H1 (cell line): Measurements from ENCODE around the gene ODAD3. TPM values are rescaled to one million over a fixed set of nuclear protein-coding genes. Genes with fewer than 3 reads are reported as not detected.

ENCODE experiments used
- CTCF ChIA-PET: fragments of 300-600 bp; sonication (Branson Sonifier 250); formaldehyde crosslinking; loops from one replicate; lab custom pipeline; 2021; ENCODE audit not compliant: partially characterized antibody; lab: Charles Lee
- POLR2A ChIA-PET: fragments of 300-600 bp; sonication (Branson Sonifier 250); formaldehyde crosslinking; loops from one replicate; lab custom pipeline; 2021; ENCODE audit warnings: inconsistent platforms; ENCODE audit not compliant: partially characterized antibody; lab: Charles Lee
- DNase-seq, 2 experiments: peaks; one replicate each; pipeline versions ENCODE4 v3.0.0 to v3.0.0-alpha.2; 2010 to 2022; ENCODE audit warnings: low spot score in 2 of 2, low read depth in 1 of 2, mixed read lengths in 1 of 2
- FAIRE-seq: peaks from 2 replicates; lab custom pipeline; 2011; peaks lifted over from hg19 to GRCh38; lab: Jason Lieb, UNC
- H2AFZ ChIP-seq: 2 replicates; pipeline ENCODE4 v1.8.1; 2012; ENCODE audit warnings: low read length, inconsistent platforms
- H2AK5ac ChIP-seq: 2 replicates; pipeline ENCODE4 v1.6.1; 2013; ENCODE audit warnings: low read depth, low read length
- H2BK120ac ChIP-seq: replicated peaks from 2 replicates; pipeline ENCODE3; 2013; ENCODE audit warnings: low read depth, low read length, inconsistent platforms
- H2BK12ac ChIP-seq: 2 replicates; pipeline ENCODE4 v1.6.1; 2013; ENCODE audit warnings: low read depth, low read length
- H2BK15ac ChIP-seq: 2 replicates; pipeline ENCODE4 v1.6.1; 2013; ENCODE audit warnings: low read length
- H2BK20ac ChIP-seq: 2 replicates; pipeline ENCODE4 v1.6.1; 2013; ENCODE audit warnings: low read length
- H2BK5ac ChIP-seq: 2 replicates; pipeline ENCODE4 v1.6.1; 2013; ENCODE audit warnings: low read depth, low read length
- H3K14ac ChIP-seq: 2 replicates; pipeline ENCODE4 v1.6.1; 2013; ENCODE audit warnings: inconsistent platforms; ENCODE audit not compliant: insufficient read length
- H3K18ac ChIP-seq: 2 replicates; pipeline ENCODE4 v1.6.1; 2013; ENCODE audit warnings: low read length; ENCODE audit errors: extremely low read depth
- H3K23ac ChIP-seq: 2 replicates; pipeline ENCODE4 v1.6.1; 2013; ENCODE audit warnings: inconsistent platforms; ENCODE audit not compliant: insufficient read length
- H3K23me2 ChIP-seq: 2 replicates; pipeline ENCODE4 v1.6.1; 2013; ENCODE audit warnings: low read depth, low read length
- H3K27ac ChIP-seq: 2 replicates; pipeline ENCODE4 v1.6.1; 2011; ENCODE audit warnings: low read depth, low read length, inconsistent platforms
- H3K27me3 ChIP-seq, 4 experiments: replicated peaks in 1 of 4; 1 replicate in 1 of 4; 2 replicates in 3 of 4; pipeline versions ENCODE4 v1.6.1 to v1.8.1; 2011 to 2013; ENCODE audit warnings: low read length in 3 of 4, mild to moderate bottlenecking in 3 of 4, inconsistent platforms in 2 of 4, mixed read lengths in 2 of 4, moderate library complexity in 1 of 4; ENCODE audit not compliant: control insufficient read depth in 3 of 4, insufficient read depth in 3 of 4; ENCODE audit errors: extremely low read depth in 1 of 4
- H3K36me3 ChIP-seq, 4 experiments: 2 replicates each; pipeline versions ENCODE4 v1.6.1 to v1.8.1; 2011 to 2013; ENCODE audit warnings: mild to moderate bottlenecking in 4 of 4, low read length in 3 of 4, moderate library complexity in 2 of 4, control low read depth in 1 of 4, inconsistent platforms in 1 of 4; ENCODE audit not compliant: insufficient read depth in 4 of 4, control insufficient read depth in 2 of 4
- H3K4ac ChIP-seq: replicated peaks from 2 replicates; pipeline ENCODE3; 2013; ENCODE audit warnings: low read length, low read depth, mixed read lengths, inconsistent platforms; ENCODE audit not compliant: insufficient read length
- H3K4me1 ChIP-seq, 4 experiments: replicated peaks in 1 of 4; 1 replicate in 1 of 4; 2 replicates in 3 of 4; pipeline versions ENCODE4 v1.6.1 to v1.8.1; 2011 to 2013; ENCODE audit warnings: low read length in 3 of 4, inconsistent platforms in 2 of 4, mixed read lengths in 1 of 4; ENCODE audit not compliant: insufficient read depth in 4 of 4, control insufficient read depth in 3 of 4
- H3K4me2 ChIP-seq, 2 experiments: 2 replicates each; pipeline versions ENCODE4 v1.6.1 to v1.8.1; 2011 to 2013; ENCODE audit warnings: low read depth in 2 of 2, low read length in 2 of 2, control low read depth in 1 of 2, inconsistent platforms in 1 of 2, mild to moderate bottlenecking in 1 of 2; ENCODE audit not compliant: insufficient read depth in 1 of 2
- H3K4me3 ChIP-seq, 4 experiments: fragments of 200-600, 300-600 bp in 1 of 4; sonication (generic), shearing (Covaris generic), sonication (Bioruptor Twin) in 1 of 4; 2 replicates each; pipeline versions ENCODE4 v1.5.1 to v1.8.1; 2011 to 2016; ENCODE audit warnings: low read length in 4 of 4, low read depth in 3 of 4, control low read depth in 2 of 4, inconsistent platforms in 2 of 4, mild to moderate bottlenecking in 2 of 4, mixed read lengths in 1 of 4, moderate library complexity in 1 of 4; ENCODE audit not compliant: insufficient read depth in 2 of 4; ENCODE audit errors: extremely low read depth in 1 of 4
- H3K56ac ChIP-seq: replicated peaks from 2 replicates; pipeline ENCODE3; 2013; ENCODE audit warnings: low read depth, mild to moderate bottlenecking, mixed read lengths, low read length, inconsistent platforms; ENCODE audit not compliant: insufficient read length
- H3K79me1 ChIP-seq: 2 replicates; pipeline ENCODE4 v1.6.1; 2013; ENCODE audit warnings: low read depth, low read length, control low read depth
- H3K79me2 ChIP-seq, 2 experiments: 2 replicates each; pipeline versions ENCODE4 v1.6.1 to v1.8.1; 2012 to 2013; ENCODE audit warnings: low read length in 2 of 2, mild to moderate bottlenecking in 2 of 2, inconsistent platforms in 1 of 2; ENCODE audit not compliant: insufficient read depth in 2 of 2, control insufficient read depth in 1 of 2
- H3K9ac ChIP-seq, 4 experiments: replicated peaks in 1 of 4; 1 replicate in 1 of 4; 2 replicates in 3 of 4; pipeline versions ENCODE4 v1.6.1 to v1.8.1; 2011 to 2013; ENCODE audit warnings: low read depth in 3 of 4, low read length in 3 of 4, control low read depth in 2 of 4, mild to moderate bottlenecking in 2 of 4, moderate library complexity in 2 of 4, inconsistent platforms in 1 of 4; ENCODE audit errors: extremely low read depth in 1 of 4
- H3K9me3 ChIP-seq, 2 experiments: 2 replicates each; pipeline versions ENCODE4 v1.6.1 to v1.8.1; 2012 to 2013; ENCODE audit warnings: mild to moderate bottlenecking in 2 of 2, moderate library complexity in 2 of 2, control low read depth in 1 of 2, inconsistent platforms in 1 of 2, low read depth in 1 of 2, low read length in 1 of 2, mixed read lengths in 1 of 2; ENCODE audit not compliant: insufficient read depth in 2 of 2
- H4K20me1 ChIP-seq, 2 experiments: replicated peaks in 1 of 2; 2 replicates each; pipeline versions ENCODE3 to v1.8.1; 2011 to 2013; ENCODE audit warnings: inconsistent platforms in 2 of 2, low read length in 2 of 2, mild to moderate bottlenecking in 1 of 2; ENCODE audit not compliant: insufficient read depth in 2 of 2, control insufficient read depth in 1 of 2
- H4K5ac ChIP-seq: 2 replicates; pipeline ENCODE4 v1.6.1; 2013; ENCODE audit warnings: low read length, low read depth, mixed read lengths, inconsistent platforms; ENCODE audit not compliant: insufficient read length
- H4K8ac ChIP-seq: 2 replicates; pipeline ENCODE4 v1.8.0; 2013; ENCODE audit warnings: mild to moderate bottlenecking, moderate library complexity, low read length, inconsistent platforms; ENCODE audit not compliant: insufficient read depth; ENCODE audit errors: extremely low read depth
- H4K91ac ChIP-seq: replicated peaks from 2 replicates; pipeline ENCODE3; 2013; ENCODE audit warnings: low read length, mixed read lengths, inconsistent platforms; ENCODE audit not compliant: insufficient read length
- BCL11A ChIP-seq, 2 experiments: IDR thresholded peaks; one replicate each; pipeline ENCODE4 v1.6.1; 2011; ENCODE audit warnings: low read depth in 2 of 2, low read length in 2 of 2, mild to moderate bottlenecking in 2 of 2
- CEBPB ChIP-seq: IDR thresholded peaks from 2 replicates; pipeline ENCODE4 v1.6.1; 2012; ENCODE audit warnings: low read depth, low read length
- EP300 ChIP-seq, 2 experiments: IDR thresholded peaks; 1 replicate in 1 of 2; 2 replicates in 1 of 2; pipeline ENCODE4 v1.6.1; 2011 to 2012; ENCODE audit warnings: low read depth in 2 of 2, low read length in 2 of 2, mild to moderate bottlenecking in 2 of 2, borderline replicate concordance in 1 of 2, inconsistent platforms in 1 of 2, moderate library complexity in 1 of 2
- NRF1 ChIP-seq: IDR thresholded peaks from 2 replicates; pipeline ENCODE4 v1.6.1; 2011; ENCODE audit warnings: mild to moderate bottlenecking, low read depth, low read length, improper control_type of control experiment
- POLR2A ChIP-seq, 2 experiments: IDR thresholded peaks; 1 replicate in 1 of 2; 2 replicates in 1 of 2; pipeline ENCODE4 v1.6.1; 2011; ENCODE audit warnings: low read depth in 2 of 2, low read length in 2 of 2, mild to moderate bottlenecking in 2 of 2; ENCODE audit errors: control extremely low read depth in 1 of 2
- RNF2 ChIP-seq: fragments of 200-900, 300-1000 bp; sonication (generic); IDR thresholded peaks from 2 replicates; pipeline ENCODE4 v1.7.1; 2016; ENCODE audit warnings: borderline replicate concordance, low read depth, mild to moderate bottlenecking, antibody characterized with exemption, low read length; ENCODE audit not compliant: poor library complexity, severe bottlenecking; ENCODE audit errors: missing control alignments
- SIX5 ChIP-seq: IDR thresholded peaks from 2 replicates; pipeline ENCODE4 v1.6.1; 2011; ENCODE audit warnings: mild to moderate bottlenecking, low read depth, low read length
- SP1 ChIP-seq: IDR thresholded peaks from 2 replicates; pipeline ENCODE4 v1.6.1; 2011; ENCODE audit warnings: low read depth, low read length
- TBP ChIP-seq: IDR thresholded peaks from 2 replicates; pipeline ENCODE4 v1.6.1; 2011; ENCODE audit warnings: low read depth, low read length, improper control_type of control experiment
- TCF12 ChIP-seq: IDR thresholded peaks from 2 replicates; pipeline ENCODE4 v1.6.1; 2011; ENCODE audit warnings: low read depth, mild to moderate bottlenecking, low read length
- WGBS, 2 experiments: shearing (Covaris generic) in 1 of 2; methylation state at CpG; one replicate each; pipeline versions ENCODE4 v1.1.6 to v1.1.7; 2013 to 2015; ENCODE audit warnings: low lambda C conversion rate in 2 of 2, mixed read lengths in 2 of 2, inconsistent platforms in 1 of 2, low coverage in 1 of 2, missing lambda C conversion rate in 1 of 2; ENCODE audit not compliant: insufficient replicate concordance in 2 of 2, insufficient coverage in 1 of 2, insufficient read length in 1 of 2; ENCODE audit errors: extremely low coverage in 1 of 2, missing lambda C conversion rate in 1 of 2; 5-methylcytosine and 5-hydroxymethylcytosine counted together
- polyA plus RNA-seq, 7 experiments: library from polyadenylated mRNA; depleted of rRNA in 3 of 7; stranded (reverse) in 5 of 7; unstranded in 2 of 7; fragments of >200 nt in 5 of 7; fragments of 200-250 nt in 2 of 7; gene quantifications; 1 replicate in 5 of 7; 2 replicates in 1 of 7; 4 replicates in 1 of 7; pipeline versions ENCODE4 v1.2.1 to v1.2.3, GENCODE V29; 2011 to 2013; ENCODE audit warnings: missing spikeins in 2 of 7, mixed read lengths in 2 of 7
- total RNA-seq: library from RNA; stranded (reverse); fragmentation: NEBNext Ultra II Directional; extraction: Animal tissue kit (Norgen Biotek cat#: 25700); gene quantifications from 2 replicates; pipeline ENCODE4 v1.2.1, GENCODE V29; 2021
- TF ChIP-seq, protein P1 (sequence below), 3 experiments: IDR thresholded peaks; 1 replicate in 2 of 3; 2 replicates in 1 of 3; pipeline versions ENCODE4 v1.5.1 to v1.6.1; 2011; ENCODE audit warnings: low read length in 3 of 3, mild to moderate bottlenecking in 3 of 3, inconsistent platforms in 2 of 3, low read depth in 1 of 3, moderate library complexity in 1 of 3; ENCODE audit not compliant: insufficient read depth in 1 of 3; ENCODE audit errors: control extremely low read depth in 1 of 3

The ODAD3 gene
- total and polyA plus RNA-seq, 2 of the 8 experiments (the other 6 are each of a cell fraction or from before 2014, with no cell fraction given): 2.1 to 2.2 TPM

DNA sequence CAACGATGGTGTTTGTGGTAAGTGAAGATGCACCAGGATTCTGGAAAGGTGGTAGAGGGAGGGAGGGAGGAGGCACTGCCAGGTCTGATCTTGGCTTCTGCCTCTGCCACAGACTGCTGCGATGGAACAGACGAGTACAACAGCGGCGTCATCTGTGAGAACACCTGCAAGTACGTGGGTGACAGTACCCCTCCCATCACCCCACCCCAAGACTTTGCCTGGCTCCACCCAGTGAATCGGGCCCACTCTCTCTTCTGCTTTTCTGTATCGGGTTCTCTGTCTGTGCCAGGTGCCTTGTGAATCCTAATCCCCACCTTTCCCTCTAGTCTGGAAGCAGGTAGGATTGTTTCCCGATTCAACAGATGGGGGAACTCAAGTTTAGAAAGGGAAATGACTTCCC is 3.0 kb upstream of the ODAD3 start:
- no peak overlapping the region for H3K56ac ChIP-seq
- no peak overlapping the region for H3K27ac ChIP-seq
- H2BK12ac ChIP-seq: no peak overlapping the region
- H3K4me2 ChIP-seq: no peak overlapping the region
- POLR2A ChIA-PET: interaction anchor here (1.6 to 2.6 kb wide), 2 partner anchors 12 to 15 kb away, joined by 3 to 14 read pairs; no protein-coding TSS in a partner anchor
- H4K8ac ChIP-seq: no peak overlapping the region
- CTCF ChIA-PET: interaction anchor here (1.2 to 13.0 kb wide), 4 partner anchors 8 to 58 kb away, joined by 4 to 192 read pairs (median 8); partner anchors contain the start of genes EPOR, RGL3 and SWSAP1
- peaks cover 7% of the 10 kb centered on the region for H3K23me2 ChIP-seq
- no peak overlapping the region for H2BK120ac ChIP-seq
- peaks cover 2% of the 10 kb centered on the region for H3K79me1 ChIP-seq
- no peak overlapping the region for H3K18ac ChIP-seq
- H3K4me3 ChIP-seq: no peak overlapping the region
- WGBS, 2 experiments: 88% methylated on average over 7 of the region's 9 CpGs; no CpG with 5 or more reads in 1 of the 2 experiments
- DNase-seq: no peak
- H4K20me1 ChIP-seq: peaks cover 2 to 5% of the 10 kb centered on the region in 2 experiments
- FAIRE-seq: no peak
- no peak overlapping the region for H3K9ac ChIP-seq
- no peak overlapping the region for H2BK5ac ChIP-seq
- H2AFZ ChIP-seq: no peak overlapping the region
- peaks cover 0 to 16% of the 10 kb centered on the region in 2 experiments; a peak in 2 of 4 replicates for H3K79me2 ChIP-seq
- H2BK20ac ChIP-seq: no peak overlapping the region
- H3K27me3 ChIP-seq: no peaks in the 10 kb centered on the region
- no peak overlapping the region for H2AK5ac ChIP-seq
- peaks cover 0 to 13% (median 7%) of the 10 kb centered on the region in 4 experiments; a peak in 5 of 7 replicates for H3K4me1 ChIP-seq
- no peak overlapping the region for H3K23ac ChIP-seq
- H4K5ac ChIP-seq: no peak overlapping the region
- no peaks in the 10 kb centered on the region for H3K9me3 ChIP-seq
- H2BK15ac ChIP-seq: no peak overlapping the region
- no peak overlapping the region for H3K4ac ChIP-seq
- peaks cover 25 to 42% (median 35%) of the 10 kb centered on the region in 4 experiments for H3K36me3 ChIP-seq
- no peak overlapping the region for H4K91ac ChIP-seq
- no peak overlapping the region for H3K14ac ChIP-seq
- TF ChIP-seq, protein P1, sequence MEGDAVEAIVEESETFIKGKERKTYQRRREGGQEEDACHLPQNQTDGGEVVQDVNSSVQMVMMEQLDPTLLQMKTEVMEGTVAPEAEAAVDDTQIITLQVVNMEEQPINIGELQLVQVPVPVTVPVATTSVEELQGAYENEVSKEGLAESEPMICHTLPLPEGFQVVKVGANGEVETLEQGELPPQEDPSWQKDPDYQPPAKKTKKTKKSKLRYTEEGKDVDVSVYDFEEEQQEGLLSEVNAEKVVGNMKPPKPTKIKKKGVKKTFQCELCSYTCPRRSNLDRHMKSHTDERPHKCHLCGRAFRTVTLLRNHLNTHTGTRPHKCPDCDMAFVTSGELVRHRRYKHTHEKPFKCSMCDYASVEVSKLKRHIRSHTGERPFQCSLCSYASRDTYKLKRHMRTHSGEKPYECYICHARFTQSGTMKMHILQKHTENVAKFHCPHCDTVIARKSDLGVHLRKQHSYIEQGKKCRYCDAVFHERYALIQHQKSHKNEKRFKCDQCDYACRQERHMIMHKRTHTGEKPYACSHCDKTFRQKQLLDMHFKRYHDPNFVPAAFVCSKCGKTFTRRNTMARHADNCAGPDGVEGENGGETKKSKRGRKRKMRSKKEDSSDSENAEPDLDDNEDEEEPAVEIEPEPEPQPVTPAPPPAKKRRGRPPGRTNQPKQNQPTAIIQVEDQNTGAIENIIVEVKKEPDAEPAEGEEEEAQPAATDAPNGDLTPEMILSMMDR (IDR thresholded peaks at IDR 0.05; ENCODE audit: control extremely low read depth in 1 of 3, insufficient read depth in 1 of 3, low read depth in 1 of 3, low read length in 3 of 3): no peak
- TF ChIP-seq TBP (no peak), SIX5 (no peak), EP300 (IDR thresholded peaks at IDR 0.05; ENCODE audit: borderline replicate concordance in 1 of 2, low read depth in 2 of 2, low read length in 2 of 2) (no peak), TCF12 (no peak), BCL11A (IDR thresholded peaks at IDR 0.05; ENCODE audit: low read depth in 2 of 2, low read length in 2 of 2) (no peak), NRF1 (no peak), SP1 (no peak), POLR2A (IDR thresholded peaks at IDR 0.05; ENCODE audit: control extremely low read depth in 1 of 2, low read depth in 2 of 2, low read length in 2 of 2) (no peak), RNF2 (no peak), CEBPB (no peak)
